GM12878 (cell line): Measurements from ENCODE around the gene NACA. TPM values are rescaled to one million over a fixed set of nuclear protein-coding genes. Genes with fewer than 3 reads are reported as not detected.

Experiments used
- ATAC-seq: fragments of 200-7000 bp; cut with Tn5 transposase; 3 replicates; pipeline ENCODE4 v1.9.1; 2020; ENCODE audit warnings: mild to moderate bottlenecking, moderate library complexity
- BruUV-seq: library from RNA; stranded (reverse); fragments of 400-500 nt; replicated peaks from 2 replicates; lab custom pipeline; 2021; lab: Mats Ljungman, UMichigan
- CTCF ChIA-PET: fragments of 300-600 bp; sonication (Branson Sonifier 250); formaldehyde crosslinking; extraction: SDS; loops from one replicate; lab custom pipeline; 2021; ENCODE audit warnings: inconsistent platforms; lab: Yijun Ruan, JAX
- POLR2A ChIA-PET: fragments of 350-600 bp; formaldehyde crosslinking; extraction: SDS; loops from one replicate; lab custom pipeline; 2021; ENCODE audit warnings: inconsistent platforms; lab: Charles Lee
- RAD21 ChIA-PET: fragments of 300-600 bp; sonication (Branson Sonifier 250); formaldehyde crosslinking; loops from one replicate; lab custom pipeline; 2023; ENCODE audit warnings: antibody characterized with exemption; ENCODE audit not compliant: unreplicated experiment; lab: Charles Lee
- SMC1A ChIA-PET: fragments of 300-600 bp; sonication (Branson Sonifier 250); formaldehyde crosslinking; loops from one replicate; lab custom pipeline; 2023; ENCODE audit not compliant: unreplicated experiment, uncharacterized antibody; lab: Charles Lee
- DNase-seq: peaks from one replicate; pipeline ENCODE4 v3.0.0-alpha.2; 2011; ENCODE audit warnings: low read depth, low spot score
- FAIRE-seq: peaks from 3 replicates; lab custom pipeline; 2011; peaks lifted over from hg19 to GRCh38; lab: Jason Lieb, UNC
- H2AFZ ChIP-seq: 2 replicates; pipeline ENCODE4 v1.6.0; 2011; ENCODE audit warnings: low read depth, low read length, control low read depth; ENCODE audit not compliant: control insufficient read depth
- H3K27ac ChIP-seq: 2 replicates; pipeline ENCODE4 v1.5.1; 2011; ENCODE audit warnings: control low read depth; ENCODE audit not compliant: control insufficient read depth, insufficient read depth
- H3K27me3 ChIP-seq, 2 experiments: replicated peaks in 1 of 2; 2 replicates each; pipeline versions ENCODE4 v1.6.0 to v1.6.1; 2011; ENCODE audit warnings: low read length in 1 of 2; ENCODE audit not compliant: control insufficient read depth in 2 of 2, insufficient read depth in 2 of 2
- H3K36me3 ChIP-seq, 2 experiments: 2 replicates each; pipeline ENCODE4 v1.5.1; 2011; ENCODE audit warnings: low read length in 1 of 2; ENCODE audit not compliant: control insufficient read depth in 2 of 2, insufficient read depth in 2 of 2
- H3K4me1 ChIP-seq: 2 replicates; pipeline ENCODE4 v1.6.1; 2011; ENCODE audit warnings: mild to moderate bottlenecking, low read length, moderate library complexity, mixed read lengths; ENCODE audit not compliant: control insufficient read depth, insufficient read depth
- H3K4me2 ChIP-seq: 2 replicates; pipeline ENCODE4 v1.6.0; 2011; ENCODE audit warnings: control low read depth; ENCODE audit not compliant: control insufficient read depth, insufficient read depth
- H3K4me3 ChIP-seq: fragments of 200-600 bp; sonication (generic); 2 replicates; pipeline ENCODE4 v1.5.1; 2016
- H3K79me2 ChIP-seq: 2 replicates; pipeline ENCODE4 v1.6.0; 2011; ENCODE audit warnings: low read length; ENCODE audit not compliant: control insufficient read depth, insufficient read depth
- H3K9ac ChIP-seq: 2 replicates; pipeline ENCODE4 v1.8.0; 2011; ENCODE audit warnings: low read length, control low read depth, mixed read lengths; ENCODE audit not compliant: control insufficient read depth, insufficient read depth
- H3K9me3 ChIP-seq: replicated peaks from 3 replicates; pipeline ENCODE4 v1.5.1; 2011; ENCODE audit warnings: mild to moderate bottlenecking, low read length; ENCODE audit not compliant: control insufficient read depth, insufficient read depth
- H4K20me1 ChIP-seq: 2 replicates; pipeline ENCODE4 v1.6.0; 2011; ENCODE audit not compliant: control insufficient read depth, insufficient read depth
- GABPA ChIP-seq: IDR thresholded peaks from 2 replicates; pipeline ENCODE4 v1.6.1; 2014; ENCODE audit warnings: antibody characterized with exemption, low read depth, mild to moderate bottlenecking, inconsistent platforms
- MEF2B ChIP-seq: fragments of 450-650 bp; IDR thresholded peaks from 2 replicates; pipeline ENCODE4 v1.6.1; 2018; ENCODE audit warnings: mild to moderate bottlenecking, moderate library complexity; ENCODE audit not compliant: partially characterized antibody, poor library complexity, severe bottlenecking
- NFYB ChIP-seq: IDR thresholded peaks from 2 replicates; pipeline ENCODE4 v1.6.1; 2011; ENCODE audit warnings: low read depth, mild to moderate bottlenecking, low read length, improper control_type of control experiment, moderate library complexity; ENCODE audit not compliant: insufficient read depth
- SMAD1 ChIP-seq: fragments of 450-650 bp; IDR thresholded peaks from 2 replicates; pipeline ENCODE4 v1.6.1; 2018; ENCODE audit warnings: mild to moderate bottlenecking, low read depth; ENCODE audit not compliant: partially characterized antibody
- SMC3 ChIP-seq: IDR thresholded peaks from 2 replicates; pipeline ENCODE4 v1.6.1; 2011; ENCODE audit warnings: low read length, improper control_type of control experiment, borderline replicate concordance
- SUZ12 ChIP-seq: fragments of 200-600 bp; sonication (generic); IDR thresholded peaks from one replicate; pipeline ENCODE4 v1.6.1; 2018; ENCODE audit warnings: antibody characterized with exemption, mild to moderate bottlenecking; ENCODE audit not compliant: unreplicated experiment
- TAF1 ChIP-seq: IDR thresholded peaks from 2 replicates; pipeline ENCODE4 v1.6.1; 2011; ENCODE audit warnings: mild to moderate bottlenecking, low read depth, low read length, borderline replicate concordance
- TCF3 ChIP-seq: IDR thresholded peaks from 2 replicates; pipeline ENCODE4 v1.6.1; 2012; ENCODE audit warnings: low read depth, mild to moderate bottlenecking, low read length, borderline replicate concordance; ENCODE audit not compliant: insufficient read depth
- ZNF24 ChIP-seq: fragments of 450-650 bp; IDR thresholded peaks from 2 replicates; pipeline ENCODE4 v1.6.1; 2017; ENCODE audit warnings: antibody characterized with exemption, mild to moderate bottlenecking
- ZNF274 ChIP-seq: IDR thresholded peaks from one replicate; pipeline ENCODE4 v1.8.0; 2011; ENCODE audit not compliant: insufficient read length, insufficient read depth
- WGBS: methylation state at CpG from one replicate; pipeline ENCODE4 v1.1.6; 2016; ENCODE audit warnings: low lambda C conversion rate; ENCODE audit not compliant: insufficient replicate concordance, insufficient coverage; ENCODE audit errors: missing lambda C conversion rate; 5-methylcytosine and 5-hydroxymethylcytosine counted together
- in situ Hi-C: fragments of 300-500 bp; cut with MboI; formaldehyde crosslinking; loops from 9 replicates; pipeline ENCODE4 v1.14.3; 2018; ENCODE audit warnings: mixed read lengths
- intact Hi-C: fragments of 100-400 bp; cut with micrococcal nuclease; formaldehyde crosslinking; loops from one replicate; pipeline ENCODE4 v1.14.2; 2022; ENCODE audit not compliant: unreplicated experiment
- polyA plus RNA-seq, 11 experiments: library from polyadenylated mRNA; depleted of rRNA in 4 of 11; unstranded in 6 of 11; stranded (reverse) in 5 of 11; fragments of >200 nt; fragmentation: Nextera tagmentation in 4 of 11; fragmentation: Illumina TruSeq in 1 of 11; extraction: Ambion mirVana in 4 of 11; extraction: Trizol in 1 of 11; gene quantifications; 1 replicate in 1 of 11; 2 replicates in 10 of 11; pipeline versions ENCODE4 v1.2.1 to v1.2.3, GENCODE V29; 2011 to 2016; ENCODE audit warnings: inconsistent platforms in 2 of 11, missing spikeins in 2 of 11, low read depth in 1 of 11
- total RNA-seq, 4 experiments: library from RNA; depleted of rRNA in 3 of 4; stranded (reverse); fragments of >200 nt in 3 of 4; fragmentation: Illumina TruSeq in 1 of 4; extraction: Trizol in 1 of 4; gene quantifications; 2 replicates each; pipeline versions ENCODE4 v1.2.1 to v1.2.3, GENCODE V29; 2013 to 2021
- TF ChIP-seq, protein P1 (sequence below): IDR thresholded peaks from 2 replicates; pipeline ENCODE4 v1.6.1; 2012; ENCODE audit warnings: low read depth, low read length, improper control_type of control experiment
- TF ChIP-seq, protein P2 (sequence below): fragments of 150-350 bp; IDR thresholded peaks from 2 replicates; pipeline ENCODE4 v1.6.1; 2016; ENCODE audit warnings: low read depth, low read length
- TF ChIP-seq, protein P3 (sequence below): fragments of 450-650 bp; IDR thresholded peaks from 2 replicates; pipeline ENCODE4 v1.6.1; 2018; ENCODE audit warnings: borderline replicate concordance, mild to moderate bottlenecking; ENCODE audit not compliant: partially characterized antibody

Gene NACA
- total and polyA plus RNA-seq, 10 of the 15 experiments (the other 5 are each of a cell fraction or from before 2014, with no cell fraction given), result 1,181 to 2,782 (median 1,905) TPM

DNA sequence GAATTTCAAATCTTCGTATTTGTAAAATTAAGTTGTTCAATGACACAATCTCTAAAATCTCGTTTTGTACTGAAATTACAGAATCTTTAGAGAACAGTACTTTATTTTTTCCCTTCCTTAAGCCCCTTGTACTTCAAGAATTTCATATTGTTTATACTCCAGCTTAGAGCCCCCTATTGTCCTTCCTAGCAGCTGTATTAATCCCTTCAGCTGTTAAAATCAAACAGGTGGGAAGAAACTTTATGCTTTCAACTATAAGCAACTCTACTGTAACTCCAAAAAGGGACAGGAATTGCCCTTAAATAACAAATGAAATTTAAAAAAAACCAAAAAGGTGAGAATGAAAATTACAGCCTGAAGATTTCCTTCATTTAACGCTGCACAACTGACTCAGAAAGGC lies 1.7 kb downstream of the NACA start:
- CTCF ChIA-PET, result interaction anchor here (1.4 to 1.9 kb wide), 2 partner anchors 87 to 280 kb away, joined by 3 to 11 read pairs; no protein-coding TSS in a partner anchor
- Histone ChIP-seq H3K9me3 (no peaks in the 10 kb centered on the region), H3K4me3 (peak overlapping the region; percentile 97), H2AFZ (no peak overlapping the region), H3K9ac (peak overlapping the region; percentile 99), H3K27me3 (no peaks in the 10 kb centered on the region), H3K36me3 (peaks cover 9 to 32% of the 10 kb centered on the region in 2 experiments), H3K79me2 (peaks cover 68% of the 10 kb centered on the region), H3K27ac (peak overlapping the region; percentile 93; the same call in 1 of the 2 replicates), H3K4me2 (peak overlapping the region; percentile 91), H4K20me1 (peaks cover 26% of the 10 kb centered on the region), H3K4me1 (peaks cover 39% of the 10 kb centered on the region)
- 0% methylated on average over 3 of the region's 3 CpGs for WGBS
- intact Hi-C loops, result no loop called here
- RAD21 ChIA-PET, result interaction anchor here (1.4 to 2.1 kb wide), 2 partner anchors 78 to 87 kb away, joined by 3 to 8 read pairs; no protein-coding TSS in a partner anchor
- no peak for FAIRE-seq
- POLR2A ChIA-PET, result interaction anchor here (0.6 to 3.7 kb wide), 12 partner anchors 9 to 280 kb away, joined by 3 to 21 read pairs (median 4); partner anchors contain the start of gene PTGES3
- TF ChIP-seq ZNF274 (no peak), TCF3 (no peak), SMAD1 (no peak), ZNF24 (no peak), TAF1 (no peak), SUZ12 (no peak), MEF2B (no peak), SMC3 (no peak), GABPA (no peak), NFYB (no peak)
- TF ChIP-seq, protein P1, sequence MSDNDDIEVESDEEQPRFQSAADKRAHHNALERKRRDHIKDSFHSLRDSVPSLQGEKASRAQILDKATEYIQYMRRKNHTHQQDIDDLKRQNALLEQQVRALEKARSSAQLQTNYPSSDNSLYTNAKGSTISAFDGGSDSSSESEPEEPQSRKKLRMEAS, result no peak
- TF ChIP-seq, protein P2, sequence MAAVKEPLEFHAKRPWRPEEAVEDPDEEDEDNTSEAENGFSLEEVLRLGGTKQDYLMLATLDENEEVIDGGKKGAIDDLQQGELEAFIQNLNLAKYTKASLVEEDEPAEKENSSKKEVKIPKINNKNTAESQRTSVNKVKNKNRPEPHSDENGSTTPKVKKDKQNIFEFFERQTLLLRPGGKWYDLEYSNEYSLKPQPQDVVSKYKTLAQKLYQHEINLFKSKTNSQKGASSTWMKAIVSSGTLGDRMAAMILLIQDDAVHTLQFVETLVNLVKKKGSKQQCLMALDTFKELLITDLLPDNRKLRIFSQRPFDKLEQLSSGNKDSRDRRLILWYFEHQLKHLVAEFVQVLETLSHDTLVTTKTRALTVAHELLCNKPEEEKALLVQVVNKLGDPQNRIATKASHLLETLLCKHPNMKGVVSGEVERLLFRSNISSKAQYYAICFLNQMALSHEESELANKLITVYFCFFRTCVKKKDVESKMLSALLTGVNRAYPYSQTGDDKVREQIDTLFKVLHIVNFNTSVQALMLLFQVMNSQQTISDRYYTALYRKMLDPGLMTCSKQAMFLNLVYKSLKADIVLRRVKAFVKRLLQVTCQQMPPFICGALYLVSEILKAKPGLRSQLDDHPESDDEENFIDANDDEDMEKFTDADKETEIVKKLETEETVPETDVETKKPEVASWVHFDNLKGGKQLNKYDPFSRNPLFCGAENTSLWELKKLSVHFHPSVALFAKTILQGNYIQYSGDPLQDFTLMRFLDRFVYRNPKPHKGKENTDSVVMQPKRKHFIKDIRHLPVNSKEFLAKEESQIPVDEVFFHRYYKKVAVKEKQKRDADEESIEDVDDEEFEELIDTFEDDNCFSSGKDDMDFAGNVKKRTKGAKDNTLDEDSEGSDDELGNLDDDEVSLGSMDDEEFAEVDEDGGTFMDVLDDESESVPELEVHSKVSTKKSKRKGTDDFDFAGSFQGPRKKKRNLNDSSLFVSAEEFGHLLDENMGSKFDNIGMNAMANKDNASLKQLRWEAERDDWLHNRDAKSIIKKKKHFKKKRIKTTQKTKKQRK, result no peak
- TF ChIP-seq, protein P3, sequence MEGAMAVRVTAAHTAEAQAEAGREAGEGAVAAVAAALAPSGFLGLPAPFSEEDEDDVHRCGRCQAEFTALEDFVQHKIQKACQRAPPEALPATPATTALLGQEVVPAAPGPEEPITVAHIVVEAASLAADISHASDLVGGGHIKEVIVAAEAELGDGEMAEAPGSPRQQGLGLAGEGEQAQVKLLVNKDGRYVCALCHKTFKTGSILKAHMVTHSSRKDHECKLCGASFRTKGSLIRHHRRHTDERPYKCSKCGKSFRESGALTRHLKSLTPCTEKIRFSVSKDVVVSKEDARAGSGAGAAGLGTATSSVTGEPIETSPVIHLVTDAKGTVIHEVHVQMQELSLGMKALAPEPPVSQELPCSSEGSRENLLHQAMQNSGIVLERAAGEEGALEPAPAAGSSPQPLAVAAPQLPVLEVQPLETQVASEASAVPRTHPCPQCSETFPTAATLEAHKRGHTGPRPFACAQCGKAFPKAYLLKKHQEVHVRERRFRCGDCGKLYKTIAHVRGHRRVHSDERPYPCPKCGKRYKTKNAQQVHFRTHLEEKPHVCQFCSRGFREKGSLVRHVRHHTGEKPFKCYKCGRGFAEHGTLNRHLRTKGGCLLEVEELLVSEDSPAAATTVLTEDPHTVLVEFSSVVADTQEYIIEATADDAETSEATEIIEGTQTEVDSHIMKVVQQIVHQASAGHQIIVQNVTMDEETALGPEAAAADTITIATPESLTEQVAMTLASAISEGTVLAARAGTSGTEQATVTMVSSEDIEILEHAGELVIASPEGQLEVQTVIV, result no peak
- in situ Hi-C loops, result no loop called here
- DNase-seq, result no peak
- SMC1A ChIA-PET, result interaction anchor here (0.6 to 2.7 kb wide), 9 partner anchors 27 to 94 kb away, joined by 3 to 10 read pairs (median 3); partner anchors contain the start of gene PTGES3
- BruUV-seq, result no TSS peak
- ATAC-seq, result no peak
